Measurements from ENCODE around the gene ST6GALNAC5.

ST6GALNAC5 gene

DNA sequence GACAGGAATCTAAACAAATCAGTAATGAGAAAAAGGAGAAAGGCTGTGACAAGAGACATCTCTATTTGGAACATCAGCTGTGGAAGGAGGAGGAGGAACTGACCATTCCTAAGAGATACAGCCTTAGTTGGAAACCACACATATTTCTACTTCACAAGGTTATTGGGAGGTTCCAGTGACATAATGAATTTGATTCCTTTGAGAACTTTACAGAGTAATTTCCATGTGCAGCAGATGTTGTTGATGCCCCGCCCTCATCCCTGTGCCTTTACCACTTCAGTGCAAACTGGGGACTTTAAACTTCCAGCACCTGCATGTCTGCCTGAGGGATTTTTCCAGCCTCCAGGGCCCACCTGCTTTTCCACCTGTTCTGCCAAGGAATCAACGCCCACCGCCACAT, 9.3 kb upstream of the ST6GALNAC5 start:
- no peak for TF ChIP-seq EZH2phosphoT487 (conservative IDR thresholded peaks at IDR 0.05; ENCODE audit: low read length)
- TF ChIP-seq, protein P1, sequence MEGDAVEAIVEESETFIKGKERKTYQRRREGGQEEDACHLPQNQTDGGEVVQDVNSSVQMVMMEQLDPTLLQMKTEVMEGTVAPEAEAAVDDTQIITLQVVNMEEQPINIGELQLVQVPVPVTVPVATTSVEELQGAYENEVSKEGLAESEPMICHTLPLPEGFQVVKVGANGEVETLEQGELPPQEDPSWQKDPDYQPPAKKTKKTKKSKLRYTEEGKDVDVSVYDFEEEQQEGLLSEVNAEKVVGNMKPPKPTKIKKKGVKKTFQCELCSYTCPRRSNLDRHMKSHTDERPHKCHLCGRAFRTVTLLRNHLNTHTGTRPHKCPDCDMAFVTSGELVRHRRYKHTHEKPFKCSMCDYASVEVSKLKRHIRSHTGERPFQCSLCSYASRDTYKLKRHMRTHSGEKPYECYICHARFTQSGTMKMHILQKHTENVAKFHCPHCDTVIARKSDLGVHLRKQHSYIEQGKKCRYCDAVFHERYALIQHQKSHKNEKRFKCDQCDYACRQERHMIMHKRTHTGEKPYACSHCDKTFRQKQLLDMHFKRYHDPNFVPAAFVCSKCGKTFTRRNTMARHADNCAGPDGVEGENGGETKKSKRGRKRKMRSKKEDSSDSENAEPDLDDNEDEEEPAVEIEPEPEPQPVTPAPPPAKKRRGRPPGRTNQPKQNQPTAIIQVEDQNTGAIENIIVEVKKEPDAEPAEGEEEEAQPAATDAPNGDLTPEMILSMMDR (IDR thresholded peaks at IDR 0.05; ENCODE audit: insufficient read depth, low read length, poor library complexity, severe bottlenecking) = no peak
- Histone ChIP-seq H2AFZ (ENCODE audit: low read depth, low read length, severe bottlenecking) (no peak overlapping the region), H3K27ac (ENCODE audit: low read depth, low read length) (no peak overlapping the region), H3F3A (ENCODE audit: insufficient read depth) (no peaks in the 10 kb centered on the region), H3K79me2 (ENCODE audit: insufficient read depth, low read length) (no peaks in the 10 kb centered on the region), H3K9me3 (ENCODE audit: insufficient read depth, low read length) (no peaks in the 10 kb centered on the region), H3K36me3 (ENCODE audit: low read length) (no peaks in the 10 kb centered on the region), H4K20me1 (ENCODE audit: low read depth, low read length) (no peaks in the 10 kb centered on the region), H3K4me2 (ENCODE audit: low read depth, low read length, poor library complexity, severe bottlenecking) (no peak overlapping the region), H3K27me3 (ENCODE audit: low read length) (no peaks in the 10 kb centered on the region), H3K4me3 (ENCODE audit: insufficient read depth, low read length, poor library complexity, severe bottlenecking) (no peak overlapping the region), H3K9ac (ENCODE audit: low read length) (no peak overlapping the region), H3K9me2 (replicated peaks; ENCODE audit: insufficient read depth, low read length) (no peaks in the 10 kb centered on the region)

DNA sequence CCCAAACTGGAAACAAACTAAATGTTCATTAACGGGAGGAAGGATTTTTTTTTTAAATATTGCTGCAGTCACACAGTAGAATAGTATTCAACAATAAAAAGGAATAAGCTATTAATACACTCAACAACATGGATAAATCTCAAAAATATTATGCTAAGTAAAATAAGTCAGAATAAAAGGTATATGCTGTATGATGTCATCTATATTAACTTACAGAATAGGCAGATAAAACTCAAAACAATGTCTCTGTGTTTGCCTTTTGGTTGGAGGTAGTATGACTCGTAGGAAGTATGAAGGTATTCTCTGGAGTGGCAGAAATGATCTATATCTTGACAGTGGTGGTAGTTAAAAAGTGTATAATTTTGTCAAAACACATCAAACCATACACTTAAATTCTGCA, 6.1 kb upstream of the ST6GALNAC5 start:
- H2AFZ ChIP-seq (ENCODE audit: low read depth, low read length, severe bottlenecking) = no peak overlapping the region
- no peaks in the 10 kb centered on the region for H3K36me3 ChIP-seq (ENCODE audit: low read length)
- H3K27me3 ChIP-seq (ENCODE audit: low read length) = no peaks in the 10 kb centered on the region
- no peaks in the 10 kb centered on the region for H3K79me2 ChIP-seq (ENCODE audit: insufficient read depth, low read length)
- TF ChIP-seq, protein P1 (IDR thresholded peaks at IDR 0.05; ENCODE audit: insufficient read depth, low read length, poor library complexity, severe bottlenecking) = no peak
- no peak for TF ChIP-seq EZH2phosphoT487 (conservative IDR thresholded peaks at IDR 0.05; ENCODE audit: low read length)
- H4K20me1 ChIP-seq (ENCODE audit: low read depth, low read length) = no peaks in the 10 kb centered on the region
- H3K4me2 ChIP-seq (ENCODE audit: low read depth, low read length, poor library complexity, severe bottlenecking) = no peak overlapping the region
- H3K4me3 ChIP-seq (ENCODE audit: insufficient read depth, low read length, poor library complexity, severe bottlenecking) = no peak overlapping the region
- H3K9me3 ChIP-seq (ENCODE audit: insufficient read depth, low read length) = no peaks in the 10 kb centered on the region
- no peak overlapping the region for H3K9ac ChIP-seq (ENCODE audit: low read length)
- no peaks in the 10 kb centered on the region for H3F3A ChIP-seq (ENCODE audit: insufficient read depth)
- no peak overlapping the region for H3K27ac ChIP-seq (ENCODE audit: low read depth, low read length)
- H3K9me2 ChIP-seq (replicated peaks; ENCODE audit: insufficient read depth, low read length) = no peaks in the 10 kb centered on the region

DNA sequence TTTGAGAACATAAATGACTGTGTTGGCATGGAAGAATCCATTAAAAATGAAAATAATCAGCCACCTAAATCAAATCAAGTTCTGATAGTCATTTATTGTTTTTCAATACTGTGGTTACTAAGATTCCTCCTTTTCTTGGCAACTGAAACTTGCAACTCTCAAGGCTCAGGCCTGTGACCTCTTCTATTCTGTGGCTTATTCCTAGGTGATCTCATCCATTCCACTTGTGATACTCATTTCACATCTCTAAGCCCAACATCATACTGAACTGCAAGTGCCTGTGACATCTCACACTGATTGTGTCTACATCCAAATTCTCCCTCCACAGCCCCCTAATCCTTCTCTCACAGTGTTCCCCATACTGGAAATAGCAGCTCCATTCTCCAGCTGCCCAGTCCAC, 4.8 kb upstream of the ST6GALNAC5 start:
- Histone ChIP-seq H4K20me1 (ENCODE audit: low read depth, low read length) (no peaks in the 10 kb centered on the region), H3K9me2 (replicated peaks; ENCODE audit: insufficient read depth, low read length) (no peaks in the 10 kb centered on the region), H3K79me2 (ENCODE audit: insufficient read depth, low read length) (no peaks in the 10 kb centered on the region), H3K27ac (ENCODE audit: low read depth, low read length) (no peak overlapping the region), H3K36me3 (ENCODE audit: low read length) (no peaks in the 10 kb centered on the region), H3K4me3 (ENCODE audit: insufficient read depth, low read length, poor library complexity, severe bottlenecking) (no peak overlapping the region), H2AFZ (ENCODE audit: low read depth, low read length, severe bottlenecking) (no peak overlapping the region), H3K27me3 (ENCODE audit: low read length) (no peaks in the 10 kb centered on the region), H3K9me3 (ENCODE audit: insufficient read depth, low read length) (no peaks in the 10 kb centered on the region), H3F3A (ENCODE audit: insufficient read depth) (no peaks in the 10 kb centered on the region), H3K9ac (ENCODE audit: low read length) (no peak overlapping the region), H3K4me2 (ENCODE audit: low read depth, low read length, poor library complexity, severe bottlenecking) (no peak overlapping the region)
- TF ChIP-seq EZH2phosphoT487 (conservative IDR thresholded peaks at IDR 0.05; ENCODE audit: low read length) = no peak
- TF ChIP-seq, protein P1 (IDR thresholded peaks at IDR 0.05; ENCODE audit: insufficient read depth, low read length, poor library complexity, severe bottlenecking) = no peak

Data from SU-DHL-6 (cell line).